UCSD-AML1 (cell line): Measurements from ENCODE around the gene PAPPA2.
A peak's percentile ranks its signal among the peaks of the same experiment; 100 is the strongest.
"Not testable (repeated sequence)": the region's sequence is repeated elsewhere in the genome, so short reads cannot be mapped to it uniquely, and the experiment has no call there.

Experiments
- DNase-seq: peaks from one replicate; lab custom pipeline; 2025; ENCODE audit not compliant: unreplicated experiment; lab: John Stamatoyannopoulos, UW

The PAPPA2 gene

GRCh38 chr1:176551146-176551545 lies 88.2 kb downstream of the PAPPA2 start:
- no peak for DNase-seq

GRCh38 chr1:176552217-176552991 lies 89.4 kb downstream of the PAPPA2 start:
- no peak for DNase-seq

- DNase-seq: no peak
Observed at GRCh38 chr1:176552999-176553398, 90.0 kb downstream of the PAPPA2 start.

- no peak for DNase-seq
Observed at GRCh38 chr1:176556288-176556687, 93.3 kb downstream of the PAPPA2 start.

- DNase-seq: no peak
Observed at GRCh38 chr1:176557543-176558258, 94.7 kb downstream of the PAPPA2 start.

- no peak for DNase-seq
Observed at GRCh38 chr1:176558561-176558960, 95.6 kb downstream of the PAPPA2 start.

GRCh38 chr1:176559474-176559873 lies 96.5 kb downstream of the PAPPA2 start:
- no peak for DNase-seq

GRCh38 chr1:176559878-176560277 lies 96.9 kb downstream of the PAPPA2 start:
- DNase-seq: peak; percentile 17

- no peak for DNase-seq
Observed at GRCh38 chr1:176560681-176561080, 97.7 kb downstream of the PAPPA2 start.

- not testable (repeated sequence) for DNase-seq
Observed at GRCh38 chr1:176561761-176562160, 98.8 kb downstream of the PAPPA2 start.

GRCh38 chr1:176566004-176566975 lies 103.3 kb downstream of the PAPPA2 start:
- no peak for DNase-seq

GRCh38 chr1:176567190-176567794 lies 104.3 kb downstream of the PAPPA2 start:
- no peak for DNase-seq

GRCh38 chr1:176568185-176568584 lies 105.2 kb downstream of the PAPPA2 start:
- DNase-seq: no peak

GRCh38 chr1:176574756-176575155 lies 111.8 kb downstream of the PAPPA2 start:
- DNase-seq: no peak

- DNase-seq: no peak
Observed at GRCh38 chr1:176575991-176576390, 113.0 kb downstream of the PAPPA2 start.

- no peak for DNase-seq
Observed at GRCh38 chr1:176576670-176577069, 113.7 kb downstream of the PAPPA2 start.

GRCh38 chr1:176577646-176578197 lies 114.7 kb downstream of the PAPPA2 start:
- no peak for DNase-seq

GRCh38 chr1:176579087-176579486 lies 116.1 kb downstream of the PAPPA2 start:
- no peak for DNase-seq

GRCh38 chr1:176595217-176595616 lies 132.2 kb downstream of the PAPPA2 start:
- DNase-seq: no peak

- no peak for DNase-seq
Observed at GRCh38 chr1:176601348-176601747, 138.4 kb downstream of the PAPPA2 start.
